ENCODE results near the gene ENKD1. TPM values are rescaled to one million over a fixed set of nuclear protein-coding genes. Genes with fewer than 3 reads are reported as not detected.

Gene ENKD1
- total and polyA plus RNA-seq, 10 of the 15 experiments (the other 5 are each of a cell fraction or from before 2014, with no cell fraction given), result 0.19 to 8.1 (median 2.8) TPM

- Histone ChIP-seq H3K9me3 (replicated peaks; ENCODE audit: control insufficient read depth, insufficient read depth, low read length) (no peaks in the 10 kb centered on the region), H2AFZ (ENCODE audit: control insufficient read depth, low read depth, low read length) (no peak overlapping the region), H3K79me2 (ENCODE audit: control insufficient read depth, insufficient read depth, low read length) (peaks cover 2% of the 10 kb centered on the region), H3K36me3 (ENCODE audit: control insufficient read depth in 2 of 2, insufficient read depth in 2 of 2, low read length in 1 of 2) (no peaks in the 10 kb centered on the region), H3K4me3 (no peak overlapping the region), H3K4me1 (ENCODE audit: control insufficient read depth, insufficient read depth, low read length) (peaks cover 30% of the 10 kb centered on the region), H3K4me2 (ENCODE audit: control insufficient read depth, insufficient read depth) (no peak overlapping the region), H4K20me1 (ENCODE audit: control insufficient read depth, insufficient read depth) (no peaks in the 10 kb centered on the region), H3K27ac (ENCODE audit: control insufficient read depth, insufficient read depth) (no peak overlapping the region), H3K9ac (ENCODE audit: control insufficient read depth, insufficient read depth, low read length) (no peak overlapping the region), H3K27me3 (replicated peaks in 1 of 2; ENCODE audit: control insufficient read depth in 2 of 2, insufficient read depth in 2 of 2, low read length in 1 of 2) (no peaks in the 10 kb centered on the region)
- intact Hi-C loops (cut with micrococcal nuclease; ENCODE audit: unreplicated experiment), result loop anchor here (5.0 kb wide), 2 partner anchors 173 to 508 kb away; partner anchors contain the start of genes FBXL8 and TRADD
- WGBS (ENCODE audit: insufficient coverage, insufficient replicate concordance, low lambda C conversion rate, missing lambda C conversion rate), result 91% methylated on average over 7 of the region's 7 CpGs
- FAIRE-seq (no peak), ATAC-seq (no peak), DNase-seq (ENCODE audit: low read depth, low spot score) (no peak)
- no TSS peak for BruUV-seq (replicated peaks)
- POLR2A ChIA-PET, result interaction anchor here (1.1 kb wide), 1 partner anchor 144 kb away, joined by 3 read pairs; no protein-coding TSS in a partner anchor
- CTCF ChIA-PET, result interaction anchor here (0.6 to 11.9 kb wide), 7 partner anchors 21 to 261 kb away, joined by 3 to 196 read pairs (median 5); partner anchors contain the start of genes CARMIL2 and CTCF
- SMC1A ChIA-PET (ENCODE audit: uncharacterized antibody, unreplicated experiment), result interaction anchor here (0.9 to 1.2 kb wide), 2 partner anchors 118 to 143 kb away, joined by 3 read pairs; no protein-coding TSS in a partner anchor
- in situ Hi-C loops (cut with MboI), result no loop called here
- RAD21 ChIA-PET (ENCODE audit: unreplicated experiment), result interaction anchor here (1.0 kb wide), 1 partner anchor 20 kb away, joined by 3 read pairs; the partner anchor contains the start of gene CARMIL2
- no peak for TF ChIP-seq RBBP5 (conservative IDR thresholded peaks at IDR 0.05)
- TF ChIP-seq JUNB (IDR thresholded peaks at IDR 0.05), result no peak
Observed at GRCh38 chr16:67664871-67665270, 1.7 kb downstream of the ENKD1 start.

GRCh38 chr16:67664258-67664657 is 2.3 kb downstream of the ENKD1 start:
- Histone ChIP-seq H3K4me3 (no peak overlapping the region), H3K9me3 (replicated peaks; ENCODE audit: control insufficient read depth, insufficient read depth, low read length) (no peaks in the 10 kb centered on the region), H3K9ac (ENCODE audit: control insufficient read depth, insufficient read depth, low read length) (no peak overlapping the region), H2AFZ (ENCODE audit: control insufficient read depth, low read depth, low read length) (no peak overlapping the region), H3K4me2 (ENCODE audit: control insufficient read depth, insufficient read depth) (no peak overlapping the region), H3K79me2 (ENCODE audit: control insufficient read depth, insufficient read depth, low read length) (peaks cover 8% of the 10 kb centered on the region), H4K20me1 (ENCODE audit: control insufficient read depth, insufficient read depth) (no peaks in the 10 kb centered on the region), H3K36me3 (ENCODE audit: control insufficient read depth in 2 of 2, insufficient read depth in 2 of 2, low read length in 1 of 2) (no peaks in the 10 kb centered on the region; a peak in 1 of 4 replicates), H3K27me3 (replicated peaks in 1 of 2; ENCODE audit: control insufficient read depth in 2 of 2, insufficient read depth in 2 of 2, low read length in 1 of 2) (no peaks in the 10 kb centered on the region), H3K4me1 (ENCODE audit: control insufficient read depth, insufficient read depth, low read length) (peaks cover 26% of the 10 kb centered on the region), H3K27ac (ENCODE audit: control insufficient read depth, insufficient read depth) (no peak overlapping the region)
- ATAC-seq (no peak), FAIRE-seq (no peak), DNase-seq (ENCODE audit: low read depth, low spot score) (no peak)
- ChIA-PET CTCF (interaction anchor here (0.6 to 11.9 kb wide), 4 partner anchors 117 to 261 kb away, joined by 3 to 196 read pairs (median 4); no protein-coding TSS in a partner anchor), POLR2A (interaction anchor here (0.5 to 1.1 kb wide), 2 partner anchors 134 to 155 kb away, joined by 3 to 6 read pairs; no protein-coding TSS in a partner anchor), RAD21 (ENCODE audit: unreplicated experiment) (interaction anchor here (0.9 kb wide), 1 partner anchor 143 kb away, joined by 4 read pairs; no protein-coding TSS in a partner anchor), SMC1A (ENCODE audit: uncharacterized antibody, unreplicated experiment) (no interaction called here)
- no TSS peak for BruUV-seq (replicated peaks)
- WGBS (ENCODE audit: insufficient coverage, insufficient replicate concordance, low lambda C conversion rate, missing lambda C conversion rate), result 26% methylated on average over 4 of the region's 4 CpGs
- in situ Hi-C loops (cut with MboI) (no loop called here), intact Hi-C loops (cut with micrococcal nuclease; ENCODE audit: unreplicated experiment) (loop anchor here (5.0 kb wide), 1 partner anchor 507 kb away; the partner anchor contains the start of genes FBXL8 and TRADD)
- TF ChIP-seq JUNB (IDR thresholded peaks at IDR 0.05) (no peak), USF2 (IDR thresholded peaks at IDR 0.05; ENCODE audit: borderline replicate concordance, low read depth, low read length) (no peak), SIN3A (IDR thresholded peaks at IDR 0.05; ENCODE audit: low read depth, low read length) (no peak), KDM1A (IDR thresholded peaks at IDR 0.05; ENCODE audit: borderline replicate concordance) (no peak), ZSCAN29 (IDR thresholded peaks at IDR 0.05) (no peak), SPI1 (IDR thresholded peaks at IDR 0.05; ENCODE audit: borderline replicate concordance, insufficient read depth, low read depth, low read length) (no peak), EGR1 (IDR thresholded peaks at IDR 0.05; ENCODE audit: borderline replicate concordance in 1 of 2, low read depth in 2 of 2, low read length in 2 of 2) (no peak), MEF2A (IDR thresholded peaks at IDR 0.05; ENCODE audit: insufficient read depth, low read depth, low read length) (no peak), RUNX3 (IDR thresholded peaks at IDR 0.05; ENCODE audit: low read length) (no peak), BHLHE40 (IDR thresholded peaks at IDR 0.05; ENCODE audit: borderline replicate concordance in 1 of 2, low read depth in 2 of 2, low read length in 1 of 2) (no peak), ZNF207 (IDR thresholded peaks at IDR 0.05; ENCODE audit: borderline replicate concordance) (no peak), RAD21 (IDR thresholded peaks at IDR 0.05; ENCODE audit: insufficient read depth, low read depth, low read length) (no peak), FOXK2 (IDR thresholded peaks at IDR 0.05) (no peak), DPF2 (IDR thresholded peaks at IDR 0.05) (no peak)

Data from GM12878 (cell line).